ENCODE measurements around the gene SOCS7. TPM values are rescaled to one million over a fixed set of nuclear protein-coding genes. Genes with fewer than 3 reads are reported as not detected.
A peak's percentile ranks its signal among the peaks of the same experiment; 100 is the strongest.

SOCS7 gene
- total RNA-seq, 2 experiments from 2014 or later, result 18.0 to 18.9 TPM

GRCh38 chr17:38429476-38430100 lies 77.9 kb downstream of the SOCS7 start:
- DNase-seq (no peak), ATAC-seq (no peak)
- TF ChIP-seq CTCF (IDR thresholded peaks at IDR 0.05), result no peak
- POLR2A ChIA-PET, result no interaction called here
- peak overlapping the region; percentile 32 for H3K4me3 Mint-ChIP-seq
- CTCF ChIA-PET, result interaction anchor here (2.2 kb wide), 1 partner anchor 81 kb away, joined by 12 read pairs; no protein-coding TSS in a partner anchor
- no peaks in the 10 kb centered on the region for H3K36me3 Mint-ChIP-seq (ENCODE audit: low read depth)
- peaks cover 7% of the 10 kb centered on the region for H3K4me1 Mint-ChIP-seq (ENCODE audit: low read depth)
- peaks cover 19% of the 10 kb centered on the region for H3K27me3 Mint-ChIP-seq
- no peaks in the 10 kb centered on the region for H3K9me3 Mint-ChIP-seq
- no peak overlapping the region for H3K27ac Mint-ChIP-seq
- intact Hi-C loops (cut with micrococcal nuclease), result no loop called here

- CTCF ChIA-PET, result interaction anchor here (2.2 kb wide), 1 partner anchor 81 kb away, joined by 12 read pairs; no protein-coding TSS in a partner anchor
- Mint-ChIP-seq H3K9me3 (no peaks in the 10 kb centered on the region), H3K36me3 (ENCODE audit: low read depth) (no peaks in the 10 kb centered on the region), H3K27ac (no peak overlapping the region), H3K4me3 (no peak overlapping the region), H3K27me3 (peaks cover 11% of the 10 kb centered on the region), H3K4me1 (ENCODE audit: low read depth) (peaks cover 7% of the 10 kb centered on the region)
- no peak for ATAC-seq
- intact Hi-C loops (cut with micrococcal nuclease), result no loop called here
- POLR2A ChIA-PET, result interaction anchor here (0.6 kb wide), 1 partner anchor 267 kb away, joined by 3 read pairs; no protein-coding TSS in a partner anchor
- TF ChIP-seq CTCF (IDR thresholded peaks at IDR 0.05), result no peak
- DNase-seq, result no peak
Measured at GRCh38 chr17:38430316-38430715, 78.7 kb downstream of the SOCS7 start.

GRCh38 chr17:38430822-38431221 lies 79.2 kb downstream of the SOCS7 start:
- Mint-ChIP-seq H3K27ac (no peak overlapping the region), H3K36me3 (ENCODE audit: low read depth) (no peaks in the 10 kb centered on the region), H3K4me1 (ENCODE audit: low read depth) (peaks cover 7% of the 10 kb centered on the region), H3K9me3 (no peaks in the 10 kb centered on the region), H3K4me3 (no peak overlapping the region), H3K27me3 (peaks cover 10% of the 10 kb centered on the region)
- CTCF ChIA-PET, result no interaction called here
- POLR2A ChIA-PET, result interaction anchor here (0.6 kb wide), 1 partner anchor 17 kb away, joined by 4 read pairs; no protein-coding TSS in a partner anchor
- no peak for TF ChIP-seq CTCF (IDR thresholded peaks at IDR 0.05)
- DNase-seq (no peak), ATAC-seq (no peak)
- intact Hi-C loops (cut with micrococcal nuclease), result no loop called here

- DNase-seq, result no peak
- CTCF ChIA-PET, result interaction anchor here (1.0 kb wide), 1 partner anchor 8 kb away, joined by 4 read pairs; no protein-coding TSS in a partner anchor
- peaks cover 7% of the 10 kb centered on the region for H3K4me1 Mint-ChIP-seq (ENCODE audit: low read depth)
- no peak overlapping the region for H3K27ac Mint-ChIP-seq
- intact Hi-C loops (cut with micrococcal nuclease), result no loop called here
- no peak overlapping the region for H3K4me3 Mint-ChIP-seq
- TF ChIP-seq CTCF (IDR thresholded peaks at IDR 0.05), result no peak
- POLR2A ChIA-PET, result interaction anchor here (0.6 kb wide), 1 partner anchor 16 kb away, joined by 4 read pairs; no protein-coding TSS in a partner anchor
- peaks cover 10% of the 10 kb centered on the region for H3K27me3 Mint-ChIP-seq
- no peaks in the 10 kb centered on the region for H3K36me3 Mint-ChIP-seq (ENCODE audit: low read depth)
- ATAC-seq, result no peak
- no peaks in the 10 kb centered on the region for H3K9me3 Mint-ChIP-seq
Measured at GRCh38 chr17:38431346-38432145, 79.9 kb downstream of the SOCS7 start.
